K562 (cell line): ENCODE data around the gene DISC1. TPM values are rescaled to one million over a fixed set of nuclear protein-coding genes. Genes with fewer than 3 reads are reported as not detected.

Experiments
- COPS2 ChIP-seq: fragments of 450-650 bp; conservative IDR thresholded peaks from 2 replicates; pipeline ENCODE4 v1.6.1; 2016; ENCODE audit warnings: mild to moderate bottlenecking, moderate library complexity
- ELF1 ChIP-seq: fragments of 200-800 bp; sonication (Bioruptor generic); IDR thresholded peaks from 2 replicates; pipeline ENCODE4 v1.6.1; 2016; ENCODE audit warnings: missing genetic modification characterization, missing compliant biosample characterization
- ETV5 ChIP-seq: sonication (generic); formaldehyde crosslinking; IDR thresholded peaks from 2 replicates; pipeline ENCODE4 v1.4.0; 2020; ENCODE audit warnings: low read depth, mild to moderate bottlenecking, missing genetic modification reagents
- FOXA1 ChIP-seq: fragments of 450-650 bp; IDR thresholded peaks from 2 replicates; pipeline ENCODE4 v1.6.1; 2016; ENCODE audit warnings: mild to moderate bottlenecking, borderline replicate concordance
- HDGF ChIP-seq: fragments of 450-650 bp; IDR thresholded peaks from 2 replicates; pipeline ENCODE4 v1.6.1; 2016
- HNRNPLL ChIP-seq: fragments of 200-400 bp; formaldehyde crosslinking; IDR thresholded peaks from 2 replicates; pipeline ENCODE4 v1.6.1; 2017; ENCODE audit warnings: low read length, low read depth, mild to moderate bottlenecking; ENCODE audit not compliant: poor library complexity, severe bottlenecking
- MED1 ChIP-seq: sonication (generic); formaldehyde crosslinking; IDR thresholded peaks from 2 replicates; pipeline ENCODE4 v1.8.1; 2023; ENCODE audit warnings: missing genetic modification reagents, borderline replicate concordance
- MXI1 ChIP-seq: IDR thresholded peaks from 2 replicates; pipeline ENCODE4 v1.6.1; 2011; ENCODE audit warnings: low read depth, mild to moderate bottlenecking, improper control_type of control experiment, low read length
- NFE2 ChIP-seq: IDR thresholded peaks from 2 replicates; pipeline ENCODE4 v1.6.1; 2014; ENCODE audit warnings: antibody characterized with exemption, low read depth
- PYGO2 ChIP-seq: fragments of 450-650 bp; IDR thresholded peaks from 2 replicates; pipeline ENCODE4 v1.6.1; 2016; ENCODE audit warnings: mild to moderate bottlenecking, missing genetic modification characterization, moderate library complexity, missing compliant biosample characterization
- RBM25 ChIP-seq: fragments of 200-400 bp; formaldehyde crosslinking; IDR thresholded peaks from 2 replicates; pipeline ENCODE4 v1.6.1; 2018; ENCODE audit warnings: low read length, low read depth, moderate library complexity; ENCODE audit not compliant: severe bottlenecking
- REST ChIP-seq, 2 experiments: fragments of 450-650 bp; formaldehyde crosslinking in 1 of 2; IDR thresholded peaks; 2 replicates each; pipeline versions ENCODE4 v1.4.0 to v1.6.1; 2014 to 2020; ENCODE audit warnings: mild to moderate bottlenecking in 2 of 2, borderline replicate concordance in 1 of 2, low read depth in 1 of 2
- TGIF2 ChIP-seq: sonication (generic); formaldehyde crosslinking; IDR thresholded peaks from 2 replicates; pipeline ENCODE4 v1.8.1; 2022; ENCODE audit warnings: mild to moderate bottlenecking, missing genetic modification reagents, moderate library complexity
- USF2 ChIP-seq: sonication (generic); formaldehyde crosslinking; IDR thresholded peaks from 2 replicates; pipeline ENCODE4 v1.5.0; 2020; ENCODE audit warnings: missing genetic modification reagents
- ZFP36 ChIP-seq: fragments of 150-350 bp; IDR thresholded peaks from 2 replicates; pipeline ENCODE4 v1.6.1; 2018; ENCODE audit warnings: low read length, low read depth; ENCODE audit not compliant: partially characterized antibody
- ZNF140 ChIP-seq: fragments of 250-450 bp; sonication (Bioruptor Pico); IDR thresholded peaks from 2 replicates; pipeline ENCODE4 v1.8.0; 2021; ENCODE audit warnings: moderate library complexity, mild to moderate bottlenecking, inconsistent platforms
- ZNF717 ChIP-seq: fragments of 250-450 bp; sonication (Bioruptor Pico); IDR thresholded peaks from 2 replicates; pipeline ENCODE4 v1.5.0; 2021
- polyA plus RNA-seq, 8 experiments: library from polyadenylated mRNA; depleted of rRNA in 4 of 8; stranded (reverse) in 5 of 8; unstranded in 3 of 8; fragments of >200 nt; fragmentation: Nextera tagmentation in 2 of 8; fragmentation: Illumina TruSeq in 1 of 8; extraction: Ambion mirVana in 2 of 8; extraction: Trizol in 1 of 8; gene quantifications; 2 replicates each; pipeline versions ENCODE4 v1.2.1 to v1.2.3, GENCODE V29; 2011 to 2014; ENCODE audit warnings: inconsistent platforms in 1 of 8, missing spikeins in 1 of 8
- total RNA-seq, 7 experiments: library from RNA; depleted of rRNA in 6 of 7; stranded (reverse); fragments of >200 nt in 6 of 7; fragmentation: Illumina TruSeq in 2 of 7; extraction: Trizol in 2 of 7; gene quantifications; 2 replicates each; pipeline versions ENCODE4 v1.2.1 to v1.2.3, GENCODE V29; 2011 to 2021; ENCODE audit warnings: low replicate concordance in 1 of 7

DISC1 gene
- total and polyA plus RNA-seq, 9 of the 15 experiments (the other 6 are each of a cell fraction or from before 2014, with no cell fraction given) = 0.01 to 0.11 (median 0.08) TPM; not detected in 1

- TF ChIP-seq REST (IDR thresholded peaks at IDR 0.05; ENCODE audit: borderline replicate concordance) = peak; percentile 71
- TF ChIP-seq REST (CRISPR knock-in tag; IDR thresholded peaks at IDR 0.05; ENCODE audit: low read depth) = no peak
- no peak for TF ChIP-seq COPS2
- 0 out of 2 replicates have a peak, but pooled peaks have one; percentile 30 for TF ChIP-seq ELF1 (tag)
- no peak for TF ChIP-seq NFE2
- no peak for TF ChIP-seq ETV5 (CRISPR knock-in tag)
- no peak for TF ChIP-seq USF2
- TF ChIP-seq ZNF717 (CRISPR knock-in tag) = no peak
- TF ChIP-seq MED1 (CRISPR knock-in tag) = no peak
- TF ChIP-seq RBM25 = no peak
- TF ChIP-seq TGIF2 (CRISPR knock-in tag) = no peak
- TF ChIP-seq FOXA1 = no peak
- TF ChIP-seq HDGF = no peak
- no peak for TF ChIP-seq PYGO2 (tag)
- no peak for TF ChIP-seq ZNF140 (CRISPR knock-in tag)
- TF ChIP-seq ZFP36 = no peak
- TF ChIP-seq HNRNPLL = no peak
- TF ChIP-seq MXI1 = no peak
These were observed 36.0 kb upstream of the DISC1 start (continued) for GRCh38 chr1:231590453-231591198.
